Glomerular visceral epithelial cell (primary cell): ENCODE measurements around the gene MPP3.
"Not testable (repeated sequence)": the region's sequence is repeated elsewhere in the genome, so short reads cannot be mapped to it uniquely, and the experiment has no call there.

Source experiments
- DNase-seq: peaks from one replicate; pipeline ENCODE4 v3.0.0-alpha.2; 2016; ENCODE audit errors: extremely low spot score

MPP3 gene

DNA sequence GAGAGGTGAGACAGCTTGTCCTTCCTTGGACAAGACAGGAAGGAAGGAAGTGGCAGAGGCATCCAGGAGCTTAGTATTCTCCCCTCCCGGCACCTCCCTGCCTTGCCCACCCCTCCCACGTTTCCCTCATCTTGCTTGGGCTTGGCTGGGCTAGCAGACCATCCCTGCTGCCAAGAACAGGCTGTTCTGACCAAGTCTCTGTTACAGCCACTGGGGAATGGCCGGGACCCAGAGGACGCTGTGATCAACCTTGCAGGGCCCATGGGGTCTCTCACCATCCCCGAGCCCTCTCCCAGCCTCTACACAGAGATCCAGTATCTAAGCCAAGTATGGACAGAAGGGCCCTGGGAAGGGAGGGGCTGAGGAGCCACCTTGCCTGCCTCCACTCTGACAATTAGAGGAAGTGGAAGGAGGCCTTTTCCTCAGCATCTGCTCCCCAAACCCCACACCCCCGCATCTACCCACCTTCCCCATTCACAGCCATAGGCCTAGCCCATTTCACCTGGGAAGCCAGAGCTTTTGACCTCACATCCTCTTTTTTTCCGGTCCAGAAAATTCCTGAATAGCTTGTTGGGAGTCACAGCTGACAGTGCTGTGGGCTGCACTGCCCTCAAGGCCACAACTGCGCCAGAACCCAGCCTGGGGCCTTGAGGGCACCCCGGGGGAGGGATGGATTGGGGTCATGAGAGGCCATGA is 28.1 kb upstream of the MPP3 start:
- no peak for DNase-seq

- DNase-seq = no peak
These were observed 27.3 kb upstream of the MPP3 start for GRCh38 chr17:43860077-43860725.

- DNase-seq = no peak
These were observed 25.1 kb upstream of the MPP3 start for GRCh38 chr17:43857957-43858600.

DNA sequence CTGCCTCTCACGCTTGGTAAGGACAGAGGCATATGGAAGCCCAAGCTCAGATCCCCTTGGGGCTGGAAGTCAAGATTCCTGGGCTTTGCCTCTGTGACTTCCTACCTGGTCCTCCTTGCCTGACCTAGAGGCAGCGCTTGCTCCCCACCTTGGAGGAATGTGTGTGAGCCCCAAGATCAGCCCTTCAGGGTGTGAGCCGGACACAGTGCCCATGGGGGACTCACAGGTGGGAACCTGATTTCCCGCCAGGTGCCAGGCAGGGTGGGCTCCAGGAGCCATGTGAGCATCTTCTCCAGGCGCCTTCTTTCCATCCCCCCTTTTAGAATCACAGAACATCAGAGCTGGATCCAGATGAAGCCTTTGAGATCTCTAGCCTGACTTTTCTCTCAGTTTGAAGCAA is 24.2 kb upstream of the MPP3 start:
- DNase-seq = no peak

- no peak for DNase-seq
These were observed 23.2 kb upstream of the MPP3 start for GRCh38 chr17:43856141-43856540.

- no peak for DNase-seq
These were observed 22.1 kb upstream of the MPP3 start for GRCh38 chr17:43855061-43855460.

DNA sequence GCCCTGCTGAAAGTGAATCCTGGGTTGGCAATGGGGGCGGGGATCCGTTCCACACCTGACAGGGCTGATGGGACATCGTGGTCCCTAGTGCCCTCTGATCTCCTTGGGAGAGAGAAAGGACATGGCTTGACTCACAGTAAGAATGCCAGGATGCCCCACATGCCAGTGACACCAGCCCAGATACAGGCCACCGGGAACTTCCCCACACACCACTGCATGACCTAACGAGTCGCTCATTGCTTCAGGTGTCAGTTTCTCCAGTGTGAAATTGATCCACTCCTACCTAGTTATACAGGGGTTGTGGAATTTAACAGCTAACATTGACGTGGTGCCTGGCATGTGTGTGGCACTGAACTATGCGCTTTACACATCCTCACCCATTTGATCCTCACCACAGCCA is 21.6 kb upstream of the MPP3 start:
- no peak for DNase-seq

DNA sequence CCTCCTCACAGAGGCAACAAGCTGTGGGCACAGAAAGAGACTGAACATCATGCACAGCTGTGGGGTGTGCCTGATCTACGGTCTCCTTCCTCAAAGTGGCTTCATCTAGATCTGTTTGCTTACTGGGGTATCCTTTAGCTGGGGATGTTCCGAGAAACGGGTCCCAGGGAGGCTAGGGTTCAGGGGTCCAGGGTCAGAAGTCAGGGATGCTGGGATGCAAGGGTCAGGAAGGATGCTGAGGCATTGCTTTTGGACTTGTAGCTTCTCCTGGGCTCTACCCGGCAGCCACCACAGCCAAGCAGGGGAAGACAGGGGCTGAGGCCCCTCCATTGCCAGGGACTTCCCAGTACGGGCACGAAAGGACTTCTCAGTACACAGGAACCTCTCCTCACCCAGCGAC is 20.6 kb upstream of the MPP3 start:
- no peak for DNase-seq

GRCh38 chr17:43852571-43852970 is 19.6 kb upstream of the MPP3 start:
- no peak for DNase-seq

- DNase-seq = no peak
These were observed 16.2 kb upstream of the MPP3 start for GRCh38 chr17:43849116-43849515.

- DNase-seq = no peak
These were observed 15.7 kb upstream of the MPP3 start for GRCh38 chr17:43848601-43849000.

- DNase-seq = no peak
These were observed 14.0 kb upstream of the MPP3 start, which contains the start of gene CD300LG for GRCh38 chr17:43846963-43847371. Gene CD300LG, plus strand, starts transcription at chr17:43847176. Its CDS starts 41 bp downstream, at chr17:43847217.

- DNase-seq = peak; percentile 81
These were observed 13.3 kb upstream of the MPP3 start for GRCh38 chr17:43846221-43846712.

DNA sequence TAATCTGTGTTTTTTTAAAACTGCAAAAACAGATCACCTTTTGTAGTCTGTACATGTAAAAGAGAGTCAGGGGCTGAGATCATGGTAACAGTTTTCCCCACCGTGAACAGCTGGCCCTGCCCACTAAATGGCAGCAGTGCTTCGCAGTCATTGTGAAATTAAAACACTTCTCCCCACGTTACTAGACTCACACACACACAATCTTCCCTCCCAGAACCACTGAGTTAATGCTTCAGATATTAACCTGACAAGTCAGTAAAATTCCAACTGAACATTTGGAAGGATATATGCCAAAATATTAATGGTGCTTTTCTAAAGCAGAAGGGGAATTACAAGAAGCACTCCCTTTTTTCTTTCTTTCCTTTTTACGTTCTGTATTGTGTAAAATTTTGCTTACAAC is 12.8 kb upstream of the MPP3 start:
- no peak for DNase-seq

GRCh38 chr17:43844241-43844640 is 11.3 kb upstream of the MPP3 start:
- no peak for DNase-seq

DNA sequence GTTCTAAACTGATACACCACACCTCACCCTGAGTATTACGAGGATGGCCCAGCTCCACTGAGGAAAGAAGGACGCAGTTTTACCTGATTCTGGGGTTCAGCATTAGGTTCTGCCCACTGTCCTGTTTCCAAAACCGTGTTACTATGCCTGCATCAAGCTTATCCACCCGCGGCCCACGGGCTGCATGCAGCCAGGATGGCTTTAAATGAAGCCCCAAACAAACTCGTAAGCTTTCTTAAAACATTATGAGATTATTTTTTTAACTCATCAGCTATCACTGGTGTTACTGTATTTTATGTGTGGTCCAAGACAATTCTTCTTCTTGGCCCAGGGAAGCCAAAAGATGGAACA is 10.0 kb upstream of the MPP3 start:
- DNase-seq = no peak

- DNase-seq = not testable (repeated sequence)
These were observed 9.4 kb upstream of the MPP3 start for GRCh38 chr17:43842091-43842974.

- no peak for DNase-seq
These were observed 8.3 kb upstream of the MPP3 start for GRCh38 chr17:43841282-43841681.

- no peak for DNase-seq
These were observed 7.9 kb upstream of the MPP3 start for GRCh38 chr17:43840814-43841213.

DNA sequence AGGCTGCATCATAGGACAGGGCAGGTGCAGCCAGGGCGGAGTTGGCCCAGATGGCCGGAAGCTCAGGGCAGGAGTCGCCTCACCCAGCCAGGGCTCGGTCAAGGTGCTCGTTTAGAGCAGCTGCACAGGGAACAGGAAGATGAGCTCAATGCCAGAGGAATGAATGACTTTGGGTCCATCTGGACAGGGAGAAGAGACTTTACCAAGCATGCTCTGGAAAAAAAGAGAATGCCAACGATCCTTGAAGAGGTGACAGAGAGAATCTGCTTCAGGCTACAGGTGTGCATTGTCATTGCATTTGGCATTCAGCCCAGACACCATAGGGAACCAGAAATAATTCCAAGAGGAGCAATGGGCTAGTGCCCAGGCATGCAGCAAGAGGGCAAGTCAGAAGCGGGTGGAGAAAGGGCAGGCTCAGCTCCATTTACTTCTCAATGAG is 6.7 kb upstream of the MPP3 start:
- DNase-seq = peak; percentile 27

GRCh38 chr17:43834106-43834505 is 1.2 kb upstream of the MPP3 start:
- DNase-seq = no peak
